ENCODE results near the gene NADK2.
A peak's percentile ranks its signal among the peaks of the same experiment; 100 is the strongest.
"Not testable (repeated sequence)": the region's sequence is repeated elsewhere in the genome, so short reads cannot be mapped to it uniquely, and the experiment has no call there.

Gene NADK2, protein sequence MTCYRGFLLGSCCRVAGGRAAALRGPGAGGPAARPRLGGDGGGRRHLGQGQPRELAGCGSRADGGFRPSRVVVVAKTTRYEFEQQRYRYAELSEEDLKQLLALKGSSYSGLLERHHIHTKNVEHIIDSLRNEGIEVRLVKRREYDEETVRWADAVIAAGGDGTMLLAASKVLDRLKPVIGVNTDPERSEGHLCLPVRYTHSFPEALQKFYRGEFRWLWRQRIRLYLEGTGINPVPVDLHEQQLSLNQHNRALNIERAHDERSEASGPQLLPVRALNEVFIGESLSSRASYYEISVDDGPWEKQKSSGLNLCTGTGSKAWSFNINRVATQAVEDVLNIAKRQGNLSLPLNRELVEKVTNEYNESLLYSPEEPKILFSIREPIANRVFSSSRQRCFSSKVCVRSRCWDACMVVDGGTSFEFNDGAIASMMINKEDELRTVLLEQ

DNA sequence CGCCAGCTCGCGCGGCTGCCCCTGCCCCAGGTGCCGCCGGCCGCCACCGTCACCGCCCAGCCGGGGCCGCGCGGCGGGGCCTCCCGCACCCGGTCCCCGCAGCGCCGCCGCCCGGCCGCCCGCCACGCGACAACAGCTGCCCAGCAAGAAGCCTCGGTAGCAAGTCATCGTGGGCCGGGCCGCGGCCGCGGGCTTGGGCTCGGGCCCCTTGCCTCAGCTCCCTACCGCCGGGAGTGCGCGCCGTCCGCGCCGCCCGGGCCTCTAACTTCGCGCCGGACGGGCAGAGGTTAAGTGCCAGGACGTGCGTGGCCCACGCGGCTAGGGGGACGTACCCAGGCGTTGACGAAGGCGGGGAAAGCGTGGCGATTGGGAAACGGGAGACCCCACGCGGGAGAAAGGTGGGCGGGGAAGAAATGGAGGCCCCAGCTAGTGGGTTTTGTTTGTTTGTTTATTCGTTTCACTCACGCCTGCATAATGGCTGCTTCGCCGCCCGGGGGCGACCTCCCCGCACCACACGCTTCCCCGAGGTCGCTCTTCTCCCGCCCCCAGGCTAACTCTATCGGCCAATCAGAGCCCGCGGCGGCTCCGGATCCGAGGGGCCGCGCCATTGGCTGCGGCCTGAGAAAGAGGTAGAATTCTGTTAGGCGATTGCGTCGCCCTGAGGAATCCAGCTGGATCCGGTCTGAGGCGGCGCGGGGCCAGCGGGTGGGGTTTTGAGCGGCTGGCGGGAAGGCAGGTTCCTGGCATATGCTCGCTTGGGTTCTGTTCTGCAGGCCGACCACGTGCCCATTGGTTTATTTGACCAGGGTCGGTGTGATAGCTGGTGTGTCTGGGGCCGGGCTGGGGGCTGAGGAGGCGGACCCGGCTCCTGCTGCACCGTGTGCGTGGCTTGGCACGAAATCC lies at the start of gene NADK2:
Gene NADK2, minus strand, starts transcription at position 295 of the 903 bp plus-strand sequence. Its CDS starts 127 bp downstream, at position 168.
- CTCF ChIA-PET: interaction anchor here (0.6 to 1.9 kb wide), 11 partner anchors 9 to 155 kb away, joined by 3 to 8 read pairs (median 4); no protein-coding TSS in a partner anchor
- POLR2A ChIA-PET: interaction anchor here (0.5 to 2.8 kb wide), 19 partner anchors 10 to 266 kb away, joined by 3 to 19 read pairs (median 4); no protein-coding TSS in a partner anchor
- TF ChIP-seq TARDBP (IDR thresholded peaks at IDR 0.05) (peak; percentile 97), SP1 (IDR thresholded peaks at IDR 0.05) (no peak), SUZ12 (IDR thresholded peaks at IDR 0.05) (no peak), L3MBTL2 (conservative IDR thresholded peaks at IDR 0.05) (peak; percentile 100), LEF1 (IDR thresholded peaks at IDR 0.05; ENCODE audit: borderline replicate concordance) (no peak), ZNF384 (IDR thresholded peaks at IDR 0.05) (no peak), CTBP1 (IDR thresholded peaks at IDR 0.05; ENCODE audit: borderline replicate concordance) (no peak), FOXK2 (IDR thresholded peaks at IDR 0.05) (no peak), FOXA1 (IDR thresholded peaks at IDR 0.05) (no peak), ELF4 (IDR thresholded peaks at IDR 0.05) (no peak), ARNT (IDR thresholded peaks at IDR 0.05) (0 out of 2 replicates have a peak, but pooled peaks have one; percentile 39), NFRKB (IDR thresholded peaks at IDR 0.05) (no peak), BHLHE40 (IDR thresholded peaks at IDR 0.05; ENCODE audit: borderline replicate concordance) (no peak), HDGF (IDR thresholded peaks at IDR 0.05; ENCODE audit: borderline replicate concordance) (no peak), FOXM1 (IDR thresholded peaks at IDR 0.05; ENCODE audit: borderline replicate concordance) (0 out of 2 replicates have a peak, but pooled peaks have one; percentile 33)
- TF ChIP-seq, protein P1, sequence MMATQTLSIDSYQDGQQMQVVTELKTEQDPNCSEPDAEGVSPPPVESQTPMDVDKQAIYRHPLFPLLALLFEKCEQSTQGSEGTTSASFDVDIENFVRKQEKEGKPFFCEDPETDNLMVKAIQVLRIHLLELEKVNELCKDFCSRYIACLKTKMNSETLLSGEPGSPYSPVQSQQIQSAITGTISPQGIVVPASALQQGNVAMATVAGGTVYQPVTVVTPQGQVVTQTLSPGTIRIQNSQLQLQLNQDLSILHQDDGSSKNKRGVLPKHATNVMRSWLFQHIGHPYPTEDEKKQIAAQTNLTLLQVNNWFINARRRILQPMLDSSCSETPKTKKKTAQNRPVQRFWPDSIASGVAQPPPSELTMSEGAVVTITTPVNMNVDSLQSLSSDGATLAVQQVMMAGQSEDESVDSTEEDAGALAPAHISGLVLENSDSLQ (IDR thresholded peaks at IDR 0.05): no peak
- peak; percentile 91 for DNase-seq (ENCODE audit: extremely low spot score)

DNA sequence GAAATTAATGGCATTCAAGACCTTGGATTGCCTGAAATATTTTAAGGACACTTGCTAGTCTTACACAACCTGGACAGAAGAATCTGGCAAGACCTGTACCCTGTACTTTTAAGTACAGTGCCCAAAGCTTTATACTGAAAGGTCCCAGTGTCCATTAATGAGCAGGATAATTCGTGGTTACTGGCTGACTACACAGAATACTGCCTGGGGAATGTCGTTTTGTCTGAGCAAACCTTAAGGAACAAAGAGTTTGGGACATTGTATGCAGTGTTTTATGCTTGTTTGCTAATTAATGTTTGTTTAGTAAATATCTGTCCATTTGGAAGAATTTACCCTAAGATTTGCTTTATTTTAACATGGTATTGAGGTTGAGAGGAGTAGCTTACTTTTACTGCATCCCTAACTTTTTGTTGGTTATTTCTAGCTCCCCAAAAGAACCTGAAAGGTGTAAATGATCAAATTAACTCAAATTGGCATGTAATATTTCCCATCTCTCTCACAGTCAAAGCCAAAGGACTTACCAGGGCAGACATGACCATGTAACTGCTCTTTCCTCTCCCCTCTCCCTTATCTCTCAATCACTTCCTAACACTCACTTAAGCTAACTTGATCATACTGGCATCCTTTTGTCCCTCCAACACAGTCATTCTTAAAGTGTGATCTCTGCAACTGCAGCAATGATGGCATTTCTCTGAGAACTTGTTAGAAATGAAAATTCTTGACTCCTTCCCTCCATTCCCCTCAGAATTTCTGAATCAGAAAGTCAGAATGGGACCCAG lies 44.3 kb upstream of the NADK2 start:
- no peak for DNase-seq (ENCODE audit: extremely low spot score)
- no peak for TF ChIP-seq ARNT (IDR thresholded peaks at IDR 0.05)
- no peak for TF ChIP-seq TARDBP (IDR thresholded peaks at IDR 0.05)
- TF ChIP-seq SP1 (IDR thresholded peaks at IDR 0.05): no peak
- TF ChIP-seq LEF1 (IDR thresholded peaks at IDR 0.05; ENCODE audit: borderline replicate concordance): no peak
- TF ChIP-seq FOXK2 (IDR thresholded peaks at IDR 0.05): no peak
- ChIA-PET POLR2A (no interaction called here), CTCF (no interaction called here)

DNA sequence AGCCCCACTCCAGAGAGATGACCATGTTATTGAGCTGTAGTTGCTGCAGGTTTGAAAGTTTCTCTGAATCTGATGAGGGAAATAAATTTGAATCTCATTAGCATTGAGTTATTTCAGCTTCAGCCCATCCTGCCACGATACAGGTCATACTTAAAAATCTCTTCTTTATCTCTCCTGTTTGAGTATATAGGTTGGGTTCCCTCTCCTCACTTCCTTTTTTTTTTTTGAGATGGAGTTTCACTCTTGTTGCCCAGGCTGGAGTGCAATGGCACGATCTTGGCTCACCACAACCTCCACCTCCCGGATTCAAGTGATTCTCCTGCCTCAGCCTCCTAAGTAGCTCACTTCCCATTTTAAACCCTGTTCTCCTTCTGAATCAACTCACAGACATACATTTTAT lies 42.0 kb upstream of the NADK2 start:
- CTCF ChIA-PET: interaction anchor here (0.6 kb wide), 1 partner anchor 407 kb away, joined by 3 read pairs; no protein-coding TSS in a partner anchor
- POLR2A ChIA-PET; DNase-seq (ENCODE audit: extremely low spot score): not testable (repeated sequence)

DNA sequence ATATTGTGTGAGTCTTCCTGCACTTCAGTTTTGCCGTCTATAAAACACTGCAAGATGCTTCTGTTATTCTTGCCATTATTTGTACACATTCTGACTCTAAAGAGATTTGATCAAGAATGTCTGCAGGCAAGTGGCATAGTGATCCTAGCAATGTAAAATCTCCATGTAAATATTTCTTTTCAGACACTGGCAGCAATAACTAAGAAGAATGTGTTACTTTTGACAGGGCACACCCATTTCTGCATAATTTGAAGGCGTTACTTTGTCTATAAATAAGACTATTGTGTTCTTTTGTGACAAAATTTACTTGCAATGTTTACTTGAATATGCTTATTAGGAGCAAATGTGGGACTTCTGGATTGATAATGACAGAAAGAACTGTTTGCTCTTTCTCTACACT lies 39.9 kb upstream of the NADK2 start:
- ChIA-PET CTCF (interaction anchor here (2.0 kb wide), 1 partner anchor 16 kb away, joined by 5 read pairs; no protein-coding TSS in a partner anchor), POLR2A (no interaction called here)
- no peak for TF ChIP-seq CTBP1 (IDR thresholded peaks at IDR 0.05; ENCODE audit: borderline replicate concordance)
- TF ChIP-seq ZNF384 (IDR thresholded peaks at IDR 0.05): no peak
- no peak for TF ChIP-seq SP1 (IDR thresholded peaks at IDR 0.05)
- no peak for TF ChIP-seq ARNT (IDR thresholded peaks at IDR 0.05)
- TF ChIP-seq FOXA1 (IDR thresholded peaks at IDR 0.05): no peak
- no peak for TF ChIP-seq L3MBTL2 (conservative IDR thresholded peaks at IDR 0.05)
- no peak for TF ChIP-seq TARDBP (IDR thresholded peaks at IDR 0.05)
- no peak for DNase-seq (ENCODE audit: extremely low spot score)

DNA sequence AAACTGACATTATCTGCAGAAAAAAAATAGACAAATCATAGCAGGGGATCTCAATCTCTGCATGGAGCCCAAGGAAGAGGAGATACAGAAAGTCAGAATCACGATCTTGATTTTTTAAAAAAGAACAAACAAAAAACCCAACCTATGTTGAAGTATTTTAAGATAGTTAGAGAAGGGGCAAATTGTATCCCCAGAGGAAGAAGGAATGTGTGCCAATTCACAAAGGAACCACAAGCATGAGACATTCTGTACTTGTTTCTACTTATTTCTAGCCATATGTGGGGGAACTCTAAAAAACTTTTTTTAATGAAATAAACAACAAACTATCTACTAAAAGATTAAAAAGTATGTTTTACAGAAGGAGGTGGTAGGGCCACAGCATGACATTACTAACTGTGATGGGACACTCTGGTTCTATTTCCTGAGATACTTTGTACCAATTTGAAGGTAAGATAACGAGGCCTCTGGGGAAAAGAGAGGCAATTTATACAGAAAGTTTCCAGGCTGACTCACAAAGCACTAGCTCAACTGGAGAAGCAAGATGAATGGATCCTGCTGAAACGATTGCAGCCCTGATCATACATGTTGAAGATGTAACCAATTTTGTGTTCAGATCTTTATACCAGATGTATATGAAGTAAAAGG lies 37.5 kb upstream of the NADK2 start:
- TF ChIP-seq ZNF384 (IDR thresholded peaks at IDR 0.05) (no peak), FOXM1 (IDR thresholded peaks at IDR 0.05; ENCODE audit: borderline replicate concordance) (no peak), LEF1 (IDR thresholded peaks at IDR 0.05; ENCODE audit: borderline replicate concordance) (no peak), FOXA1 (IDR thresholded peaks at IDR 0.05) (no peak), SUZ12 (IDR thresholded peaks at IDR 0.05) (no peak), FOXK2 (IDR thresholded peaks at IDR 0.05) (no peak)
- ChIA-PET POLR2A (no interaction called here), CTCF (no interaction called here)
- no peak for DNase-seq (ENCODE audit: extremely low spot score)

DNA sequence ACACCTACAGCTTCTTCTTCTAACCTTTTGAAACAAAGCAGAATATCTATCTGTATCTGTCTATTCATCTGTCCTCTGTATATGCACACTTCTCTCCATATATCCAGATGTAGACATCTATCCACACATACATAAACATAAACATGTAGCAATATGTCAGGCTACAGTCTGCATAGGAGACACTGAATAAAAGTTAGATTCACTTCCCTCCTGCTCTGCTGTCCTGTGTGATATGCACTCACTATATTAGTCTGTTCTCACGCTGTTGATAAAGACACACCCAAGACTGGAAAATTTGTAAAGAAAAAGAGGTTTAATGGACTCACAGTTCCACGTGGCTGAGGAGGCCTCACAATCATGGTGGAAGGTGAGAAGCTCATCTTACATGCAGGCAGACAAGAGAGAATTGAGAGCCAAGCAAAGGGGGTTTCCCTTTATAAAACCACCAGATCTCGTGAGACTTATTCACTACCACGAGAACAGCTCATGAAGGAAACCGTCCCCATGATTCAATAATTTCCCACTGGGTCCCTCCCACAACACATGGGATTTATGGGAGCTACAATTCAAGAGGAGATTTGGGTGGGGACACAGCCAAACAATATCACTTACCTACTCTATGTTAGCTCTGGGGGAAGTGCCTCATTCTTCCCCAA lies 35.9 kb upstream of the NADK2 start:
- DNase-seq (ENCODE audit: extremely low spot score): no peak
- TF ChIP-seq TARDBP (IDR thresholded peaks at IDR 0.05) (no peak), ELF4 (IDR thresholded peaks at IDR 0.05) (no peak), FOXK2 (IDR thresholded peaks at IDR 0.05) (no peak), ZNF384 (IDR thresholded peaks at IDR 0.05) (no peak), LEF1 (IDR thresholded peaks at IDR 0.05; ENCODE audit: borderline replicate concordance) (no peak), HDGF (IDR thresholded peaks at IDR 0.05; ENCODE audit: borderline replicate concordance) (no peak), SUZ12 (IDR thresholded peaks at IDR 0.05) (no peak), L3MBTL2 (conservative IDR thresholded peaks at IDR 0.05) (no peak), BHLHE40 (IDR thresholded peaks at IDR 0.05; ENCODE audit: borderline replicate concordance) (no peak), NFRKB (IDR thresholded peaks at IDR 0.05) (no peak), SP1 (IDR thresholded peaks at IDR 0.05) (no peak), FOXA1 (IDR thresholded peaks at IDR 0.05) (no peak), ARNT (IDR thresholded peaks at IDR 0.05) (no peak), FOXM1 (IDR thresholded peaks at IDR 0.05; ENCODE audit: borderline replicate concordance) (no peak), CTBP1 (IDR thresholded peaks at IDR 0.05; ENCODE audit: borderline replicate concordance) (no peak)
- TF ChIP-seq, protein P1 (IDR thresholded peaks at IDR 0.05): no peak
- CTCF ChIA-PET: interaction anchor here (0.7 to 1.3 kb wide), 2 partner anchors 24 to 28 kb away, joined by 3 to 4 read pairs; partner anchors contain the start of gene RANBP3L
- POLR2A ChIA-PET: no interaction called here
